Lower lobe of right lung (tissue), 2 donors: ENCODE results near the gene FOXK1. TPM values are rescaled to one million over a fixed set of nuclear protein-coding genes. Genes with fewer than 3 reads are reported as not detected.

Experiments
- ATAC-seq, 2 donors: fragments of 200-7000 bp; cut with Tn5 transposase; one replicate each; pipeline ENCODE4 v1.9.1; 2020 to 2022; ENCODE audit warnings: mild to moderate bottlenecking in 2 of 2, moderate library complexity in 2 of 2
- DNase-seq: peaks from one replicate; pipeline ENCODE4 v3.0.0-alpha.2; 2020
- H3K27ac ChIP-seq: fragments of 200-600 bp; one replicate; pipeline ENCODE4 v1.8.0; 2022
- H3K27me3 ChIP-seq: fragments of 200-600 bp; one replicate; pipeline ENCODE4 v1.8.0; 2022; ENCODE audit warnings: low read depth
- H3K36me3 ChIP-seq: fragments of 200-600 bp; one replicate; pipeline ENCODE4 v1.8.0; 2022; ENCODE audit warnings: mild to moderate bottlenecking
- H3K4me1 ChIP-seq: fragments of 200-600 bp; one replicate; pipeline ENCODE4 v1.8.0; 2022
- H3K4me3 ChIP-seq: fragments of 200-600 bp; one replicate; pipeline ENCODE4 v1.8.0; 2022; ENCODE audit warnings: mild to moderate bottlenecking
- H3K9me3 ChIP-seq: fragments of 200-600 bp; one replicate; pipeline ENCODE4 v1.8.0; 2022
- intact Hi-C: fragments of 100-400 bp; cut with DNase I; formaldehyde crosslinking; loops from one replicate; pipeline ENCODE4 v1.11.0; 2022
- total RNA-seq: library from RNA; stranded (reverse); fragmentation: NEBNext Ultra II Directional; extraction: Animal tissue kit (Norgen Biotek cat#: 25700); gene quantifications from one replicate; pipeline ENCODE4 v1.2.1, GENCODE V29; 2021
- TF ChIP-seq, protein P1 (sequence below): fragments of 200-600 bp; IDR thresholded peaks from one replicate; pipeline ENCODE4 v1.8.0; 2022; ENCODE audit warnings: antibody characterized with exemption, mild to moderate bottlenecking
- donor health status: DM: no; HTN: yes; CAD: no; lungs with severe emphysema.

FOXK1 gene
- total RNA-seq, 1 donor from 2014 or later = 28.8 TPM

- H3K27me3 ChIP-seq = no peaks in the 10 kb centered on the region
- peak in 1 of 2 donors; percentile 22 for ATAC-seq
- H3K4me3 ChIP-seq = peak overlapping the region; percentile 60
- H3K27ac ChIP-seq = peak overlapping the region; percentile 94
- TF ChIP-seq, protein P1, sequence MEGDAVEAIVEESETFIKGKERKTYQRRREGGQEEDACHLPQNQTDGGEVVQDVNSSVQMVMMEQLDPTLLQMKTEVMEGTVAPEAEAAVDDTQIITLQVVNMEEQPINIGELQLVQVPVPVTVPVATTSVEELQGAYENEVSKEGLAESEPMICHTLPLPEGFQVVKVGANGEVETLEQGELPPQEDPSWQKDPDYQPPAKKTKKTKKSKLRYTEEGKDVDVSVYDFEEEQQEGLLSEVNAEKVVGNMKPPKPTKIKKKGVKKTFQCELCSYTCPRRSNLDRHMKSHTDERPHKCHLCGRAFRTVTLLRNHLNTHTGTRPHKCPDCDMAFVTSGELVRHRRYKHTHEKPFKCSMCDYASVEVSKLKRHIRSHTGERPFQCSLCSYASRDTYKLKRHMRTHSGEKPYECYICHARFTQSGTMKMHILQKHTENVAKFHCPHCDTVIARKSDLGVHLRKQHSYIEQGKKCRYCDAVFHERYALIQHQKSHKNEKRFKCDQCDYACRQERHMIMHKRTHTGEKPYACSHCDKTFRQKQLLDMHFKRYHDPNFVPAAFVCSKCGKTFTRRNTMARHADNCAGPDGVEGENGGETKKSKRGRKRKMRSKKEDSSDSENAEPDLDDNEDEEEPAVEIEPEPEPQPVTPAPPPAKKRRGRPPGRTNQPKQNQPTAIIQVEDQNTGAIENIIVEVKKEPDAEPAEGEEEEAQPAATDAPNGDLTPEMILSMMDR = no peak
- H3K9me3 ChIP-seq = no peaks in the 10 kb centered on the region
- peaks cover 58% of the 10 kb centered on the region for H3K4me1 ChIP-seq
- DNase-seq = no peak
- H3K36me3 ChIP-seq = peaks cover 9% of the 10 kb centered on the region
- intact Hi-C loops = no loop called here
These were observed 44.5 kb downstream of the FOXK1 start for GRCh38 chr7:4726566-4726965.

DNA sequence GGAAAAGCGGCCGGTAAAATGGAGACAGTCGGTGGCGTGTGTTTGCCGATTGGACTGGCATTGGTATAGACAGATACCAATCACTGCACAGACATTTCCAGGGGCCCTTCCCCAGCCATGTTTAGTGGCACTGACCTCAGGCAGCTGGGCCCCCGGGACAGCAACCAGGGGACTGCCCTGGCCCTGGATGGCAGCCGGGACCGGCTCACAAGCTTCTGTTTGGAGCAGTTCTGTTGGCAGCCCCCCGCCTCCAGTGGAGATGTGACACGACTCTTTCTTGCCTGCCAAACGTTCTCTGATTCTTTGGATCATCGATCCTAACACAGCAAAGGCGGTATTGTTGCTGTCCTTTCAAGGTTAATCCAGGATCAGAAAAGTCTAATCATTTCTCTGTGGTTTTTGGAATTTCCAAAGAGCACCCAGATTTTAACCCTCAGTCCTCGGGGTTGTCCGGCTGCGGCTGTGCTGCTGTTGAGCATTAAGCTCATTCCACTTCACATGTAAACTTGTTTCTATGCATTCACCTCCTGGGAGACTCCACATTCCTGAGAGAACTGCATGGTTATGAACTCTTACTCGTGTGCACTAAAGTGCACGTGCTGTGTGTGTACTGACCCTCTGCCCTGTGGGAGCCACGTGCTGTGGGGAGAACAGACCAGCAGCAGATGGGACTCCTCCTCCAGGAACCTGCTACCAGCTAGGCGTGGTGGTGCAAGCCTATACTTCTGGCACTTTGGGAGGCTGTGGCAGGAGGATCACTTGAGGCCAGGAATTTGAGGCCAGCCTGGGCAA lies 46.0 kb downstream of the FOXK1 start:
- H3K4me1 ChIP-seq = peaks cover 59% of the 10 kb centered on the region
- H3K27me3 ChIP-seq = no peaks in the 10 kb centered on the region
- no peak overlapping the region for H3K4me3 ChIP-seq
- no peaks in the 10 kb centered on the region for H3K9me3 ChIP-seq
- DNase-seq (no peak), ATAC-seq (no peak)
- peaks cover 9% of the 10 kb centered on the region for H3K36me3 ChIP-seq
- TF ChIP-seq, protein P1 = no peak
- H3K27ac ChIP-seq = no peak overlapping the region
- intact Hi-C loops = no loop called here

- no peaks in the 10 kb centered on the region for H3K9me3 ChIP-seq
- DNase-seq = no peak
- H3K4me1 ChIP-seq = peaks cover 50% of the 10 kb centered on the region
- no peak overlapping the region for H3K4me3 ChIP-seq
- intact Hi-C loops = no loop called here
- H3K36me3 ChIP-seq = peaks cover 10% of the 10 kb centered on the region
- TF ChIP-seq, protein P1 = no peak
- H3K27me3 ChIP-seq = no peaks in the 10 kb centered on the region
- no peak overlapping the region for H3K27ac ChIP-seq
- ATAC-seq = no peak
These were observed 47.2 kb downstream of the FOXK1 start for GRCh38 chr7:4729266-4729665.

DNA sequence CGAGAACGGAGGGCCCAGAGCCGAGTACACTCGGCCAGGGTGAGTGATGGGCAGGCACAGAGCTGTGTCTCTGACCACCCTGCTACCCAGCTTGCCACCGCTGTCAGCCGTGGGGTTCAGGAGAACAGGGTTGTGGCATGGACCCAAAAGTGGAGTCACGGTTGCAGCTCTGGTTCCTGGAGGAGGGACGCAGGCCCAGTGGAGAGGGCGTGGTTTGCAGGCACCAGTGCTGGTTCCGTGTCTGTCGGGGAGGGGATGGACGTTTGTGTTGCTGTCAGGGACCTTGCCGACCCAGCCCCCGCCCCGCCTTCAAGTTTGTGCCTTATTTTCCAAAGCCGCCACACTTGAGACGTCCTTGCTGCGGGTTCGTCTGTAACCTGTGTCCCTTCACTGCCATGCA lies 48.2 kb downstream of the FOXK1 start:
- no peak for ATAC-seq
- Histone ChIP-seq H3K4me1 (peaks cover 42% of the 10 kb centered on the region), H3K9me3 (no peaks in the 10 kb centered on the region), H3K27ac (no peak overlapping the region), H3K27me3 (no peaks in the 10 kb centered on the region), H3K36me3 (peaks cover 10% of the 10 kb centered on the region), H3K4me3 (no peak overlapping the region)
- intact Hi-C loops = no loop called here
- DNase-seq = no peak
- TF ChIP-seq, protein P1 = no peak

DNA sequence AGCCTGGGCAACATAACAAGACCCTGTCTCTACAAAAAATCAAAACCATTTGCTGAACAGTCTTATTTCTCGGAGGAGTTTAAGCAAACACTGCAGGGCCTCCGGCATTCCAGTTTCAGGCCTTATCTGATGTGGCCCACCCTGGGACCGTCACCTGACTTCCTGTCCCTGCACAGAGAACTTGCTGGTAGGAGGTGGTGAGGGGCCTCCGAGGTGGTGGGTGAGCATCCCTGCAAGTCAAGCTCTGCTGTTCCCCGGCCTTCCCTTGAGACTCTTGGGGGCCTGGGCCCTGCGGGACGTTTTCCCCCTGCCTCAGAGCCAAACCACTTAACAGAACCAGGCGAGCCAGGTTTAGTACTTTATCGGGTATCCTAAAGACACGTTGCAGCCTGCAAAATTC lies 48.9 kb downstream of the FOXK1 start:
- Histone ChIP-seq H3K27ac (no peak overlapping the region), H3K27me3 (no peaks in the 10 kb centered on the region), H3K4me1 (peaks cover 35% of the 10 kb centered on the region), H3K9me3 (no peaks in the 10 kb centered on the region), H3K36me3 (peaks cover 10% of the 10 kb centered on the region), H3K4me3 (no peak overlapping the region)
- intact Hi-C loops = no loop called here
- ATAC-seq (no peak), DNase-seq (no peak)
- TF ChIP-seq, protein P1 = no peak
